GM12878 (cell line): Measurements from ENCODE around the gene DCAF12. TPM values are rescaled to one million over a fixed set of nuclear protein-coding genes. Genes with fewer than 3 reads are reported as not detected.
A peak's percentile ranks its signal among the peaks of the same experiment; 100 is the strongest.

Source experiments
- ATAC-seq: fragments of 200-7000 bp; cut with Tn5 transposase; 3 replicates; pipeline ENCODE4 v1.9.1; 2020; ENCODE audit warnings: mild to moderate bottlenecking, moderate library complexity
- BruUV-seq: library from RNA; stranded (reverse); fragments of 400-500 nt; replicated peaks from 2 replicates; lab custom pipeline; 2021; lab: Mats Ljungman, UMichigan
- CTCF ChIA-PET: fragments of 300-600 bp; sonication (Branson Sonifier 250); formaldehyde crosslinking; extraction: SDS; loops from one replicate; lab custom pipeline; 2021; ENCODE audit warnings: inconsistent platforms; lab: Yijun Ruan, JAX
- POLR2A ChIA-PET: fragments of 350-600 bp; formaldehyde crosslinking; extraction: SDS; loops from one replicate; lab custom pipeline; 2021; ENCODE audit warnings: inconsistent platforms; lab: Charles Lee
- RAD21 ChIA-PET: fragments of 300-600 bp; sonication (Branson Sonifier 250); formaldehyde crosslinking; loops from one replicate; lab custom pipeline; 2023; ENCODE audit warnings: antibody characterized with exemption; ENCODE audit not compliant: unreplicated experiment; lab: Charles Lee
- SMC1A ChIA-PET: fragments of 300-600 bp; sonication (Branson Sonifier 250); formaldehyde crosslinking; loops from one replicate; lab custom pipeline; 2023; ENCODE audit not compliant: unreplicated experiment, uncharacterized antibody; lab: Charles Lee
- DNase-seq: peaks from one replicate; pipeline ENCODE4 v3.0.0-alpha.2; 2011; ENCODE audit warnings: low read depth, low spot score
- FAIRE-seq: peaks from 3 replicates; lab custom pipeline; 2011; peaks lifted over from hg19 to GRCh38; lab: Jason Lieb, UNC
- H2AFZ ChIP-seq: 2 replicates; pipeline ENCODE4 v1.6.0; 2011; ENCODE audit warnings: low read depth, low read length, control low read depth; ENCODE audit not compliant: control insufficient read depth
- H3K27ac ChIP-seq: 2 replicates; pipeline ENCODE4 v1.5.1; 2011; ENCODE audit warnings: control low read depth; ENCODE audit not compliant: control insufficient read depth, insufficient read depth
- H3K27me3 ChIP-seq, 2 experiments: replicated peaks in 1 of 2; 2 replicates each; pipeline versions ENCODE4 v1.6.0 to v1.6.1; 2011; ENCODE audit warnings: low read length in 1 of 2; ENCODE audit not compliant: control insufficient read depth in 2 of 2, insufficient read depth in 2 of 2
- H3K36me3 ChIP-seq, 2 experiments: 2 replicates each; pipeline ENCODE4 v1.5.1; 2011; ENCODE audit warnings: low read length in 1 of 2; ENCODE audit not compliant: control insufficient read depth in 2 of 2, insufficient read depth in 2 of 2
- H3K4me1 ChIP-seq: 2 replicates; pipeline ENCODE4 v1.6.1; 2011; ENCODE audit warnings: mild to moderate bottlenecking, low read length, moderate library complexity, mixed read lengths; ENCODE audit not compliant: control insufficient read depth, insufficient read depth
- H3K4me2 ChIP-seq: 2 replicates; pipeline ENCODE4 v1.6.0; 2011; ENCODE audit warnings: control low read depth; ENCODE audit not compliant: control insufficient read depth, insufficient read depth
- H3K4me3 ChIP-seq: fragments of 200-600 bp; sonication (generic); 2 replicates; pipeline ENCODE4 v1.5.1; 2016
- H3K79me2 ChIP-seq: 2 replicates; pipeline ENCODE4 v1.6.0; 2011; ENCODE audit warnings: low read length; ENCODE audit not compliant: control insufficient read depth, insufficient read depth
- H3K9ac ChIP-seq: 2 replicates; pipeline ENCODE4 v1.8.0; 2011; ENCODE audit warnings: low read length, control low read depth, mixed read lengths; ENCODE audit not compliant: control insufficient read depth, insufficient read depth
- H3K9me3 ChIP-seq: replicated peaks from 3 replicates; pipeline ENCODE4 v1.5.1; 2011; ENCODE audit warnings: mild to moderate bottlenecking, low read length; ENCODE audit not compliant: control insufficient read depth, insufficient read depth
- H4K20me1 ChIP-seq: 2 replicates; pipeline ENCODE4 v1.6.0; 2011; ENCODE audit not compliant: control insufficient read depth, insufficient read depth
- GABPA ChIP-seq: IDR thresholded peaks from 2 replicates; pipeline ENCODE4 v1.6.1; 2014; ENCODE audit warnings: antibody characterized with exemption, low read depth, mild to moderate bottlenecking, inconsistent platforms
- HDGF ChIP-seq: fragments of 450-650 bp; IDR thresholded peaks from 2 replicates; pipeline ENCODE4 v1.6.1; 2016; ENCODE audit warnings: antibody characterized with exemption
- PML ChIP-seq: IDR thresholded peaks from 2 replicates; pipeline ENCODE4 v1.6.1; 2012; ENCODE audit warnings: low read length, inconsistent platforms
- RUNX3 ChIP-seq: IDR thresholded peaks from 2 replicates; pipeline ENCODE4 v1.6.1; 2012; ENCODE audit warnings: low read length, inconsistent platforms
- SMAD1 ChIP-seq: fragments of 450-650 bp; IDR thresholded peaks from 2 replicates; pipeline ENCODE4 v1.6.1; 2018; ENCODE audit warnings: mild to moderate bottlenecking, low read depth; ENCODE audit not compliant: partially characterized antibody
- WGBS: methylation state at CpG from one replicate; pipeline ENCODE4 v1.1.6; 2016; ENCODE audit warnings: low lambda C conversion rate; ENCODE audit not compliant: insufficient replicate concordance, insufficient coverage; ENCODE audit errors: missing lambda C conversion rate; 5-methylcytosine and 5-hydroxymethylcytosine counted together
- in situ Hi-C: fragments of 300-500 bp; cut with MboI; formaldehyde crosslinking; loops from 9 replicates; pipeline ENCODE4 v1.14.3; 2018; ENCODE audit warnings: mixed read lengths
- intact Hi-C: fragments of 100-400 bp; cut with micrococcal nuclease; formaldehyde crosslinking; loops from one replicate; pipeline ENCODE4 v1.14.2; 2022; ENCODE audit not compliant: unreplicated experiment
- polyA plus RNA-seq, 11 experiments: library from polyadenylated mRNA; depleted of rRNA in 4 of 11; unstranded in 6 of 11; stranded (reverse) in 5 of 11; fragments of >200 nt; fragmentation: Nextera tagmentation in 4 of 11; fragmentation: Illumina TruSeq in 1 of 11; extraction: Ambion mirVana in 4 of 11; extraction: Trizol in 1 of 11; gene quantifications; 1 replicate in 1 of 11; 2 replicates in 10 of 11; pipeline versions ENCODE4 v1.2.1 to v1.2.3, GENCODE V29; 2011 to 2016; ENCODE audit warnings: inconsistent platforms in 2 of 11, missing spikeins in 2 of 11, low read depth in 1 of 11
- total RNA-seq, 4 experiments: library from RNA; depleted of rRNA in 3 of 4; stranded (reverse); fragments of >200 nt in 3 of 4; fragmentation: Illumina TruSeq in 1 of 4; extraction: Trizol in 1 of 4; gene quantifications; 2 replicates each; pipeline versions ENCODE4 v1.2.1 to v1.2.3, GENCODE V29; 2013 to 2021
- TF ChIP-seq, protein P1 (sequence below): fragments of 450-650 bp; IDR thresholded peaks from 2 replicates; pipeline ENCODE4 v1.6.1; 2016; ENCODE audit warnings: mild to moderate bottlenecking, moderate library complexity, borderline replicate concordance
- TF ChIP-seq, protein P2 (sequence below): fragments of 450-650 bp; IDR thresholded peaks from 2 replicates; pipeline ENCODE4 v1.6.1; 2014; ENCODE audit warnings: mild to moderate bottlenecking

DCAF12 gene
- total and polyA plus RNA-seq, 10 of the 15 experiments (the other 5 are each of a cell fraction or from before 2014, with no cell fraction given) = 11.7 to 57.6 (median 34.6) TPM

DNA sequence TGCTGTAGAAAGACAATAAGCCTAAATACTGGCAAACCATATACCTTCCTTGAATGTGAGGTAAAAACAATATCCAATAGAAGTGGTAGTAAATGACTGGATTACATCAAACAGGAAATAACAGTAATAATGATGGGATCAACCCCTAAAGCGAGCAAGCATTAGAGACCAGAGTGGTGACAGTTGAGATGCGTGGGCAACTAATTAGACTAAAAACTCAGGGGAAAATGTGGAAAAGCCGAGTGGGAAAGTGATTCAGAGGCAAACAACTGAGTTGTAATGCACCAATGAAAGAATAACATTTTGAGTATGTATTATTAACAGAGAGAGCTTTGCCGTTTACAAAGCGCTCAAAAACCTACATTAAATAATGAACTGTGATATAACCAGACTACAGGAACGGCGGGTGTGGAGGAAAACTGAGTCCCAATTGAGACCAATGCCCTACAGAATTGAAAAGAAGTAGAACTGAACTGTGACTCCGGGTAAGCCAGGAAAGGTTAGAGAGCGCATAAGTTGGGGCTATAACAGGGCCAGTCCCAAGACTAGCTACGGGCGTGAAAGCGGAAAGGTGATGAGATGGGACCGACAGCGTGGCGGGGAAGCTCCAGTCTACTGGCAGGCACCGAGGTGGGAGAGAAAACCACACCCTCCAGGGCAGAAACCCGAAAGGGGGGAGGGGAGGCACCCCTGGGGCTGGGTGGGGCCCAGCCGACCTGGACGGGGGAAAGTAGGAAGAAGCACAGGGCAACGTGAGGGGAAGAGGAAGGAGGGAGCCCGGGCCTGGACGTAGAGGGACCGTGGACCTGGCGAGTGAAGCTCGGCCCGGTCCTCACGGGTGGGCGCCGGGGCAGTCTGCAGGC is 78.4 kb downstream of the DCAF12 start:
- H4K20me1 ChIP-seq = no peaks in the 10 kb centered on the region
- no peaks in the 10 kb centered on the region for H3K9me3 ChIP-seq
- CTCF ChIA-PET = interaction anchor here (3.7 kb wide), 1 partner anchor 25 kb away, joined by 21 read pairs; no protein-coding TSS in a partner anchor
- DNase-seq (no peak), FAIRE-seq (no peak), ATAC-seq (peak; percentile 64)
- TF ChIP-seq SMAD1 (no peak), RUNX3 (peak; percentile 42; the same call in 1 of the 2 replicates), GABPA (0 out of 2 replicates have a peak, but pooled peaks have one; percentile 4), HDGF (0 out of 2 replicates have a peak, but pooled peaks have one; percentile 12), PML (0 out of 2 replicates have a peak, but pooled peaks have one; percentile 35)
- TF ChIP-seq, protein P1, sequence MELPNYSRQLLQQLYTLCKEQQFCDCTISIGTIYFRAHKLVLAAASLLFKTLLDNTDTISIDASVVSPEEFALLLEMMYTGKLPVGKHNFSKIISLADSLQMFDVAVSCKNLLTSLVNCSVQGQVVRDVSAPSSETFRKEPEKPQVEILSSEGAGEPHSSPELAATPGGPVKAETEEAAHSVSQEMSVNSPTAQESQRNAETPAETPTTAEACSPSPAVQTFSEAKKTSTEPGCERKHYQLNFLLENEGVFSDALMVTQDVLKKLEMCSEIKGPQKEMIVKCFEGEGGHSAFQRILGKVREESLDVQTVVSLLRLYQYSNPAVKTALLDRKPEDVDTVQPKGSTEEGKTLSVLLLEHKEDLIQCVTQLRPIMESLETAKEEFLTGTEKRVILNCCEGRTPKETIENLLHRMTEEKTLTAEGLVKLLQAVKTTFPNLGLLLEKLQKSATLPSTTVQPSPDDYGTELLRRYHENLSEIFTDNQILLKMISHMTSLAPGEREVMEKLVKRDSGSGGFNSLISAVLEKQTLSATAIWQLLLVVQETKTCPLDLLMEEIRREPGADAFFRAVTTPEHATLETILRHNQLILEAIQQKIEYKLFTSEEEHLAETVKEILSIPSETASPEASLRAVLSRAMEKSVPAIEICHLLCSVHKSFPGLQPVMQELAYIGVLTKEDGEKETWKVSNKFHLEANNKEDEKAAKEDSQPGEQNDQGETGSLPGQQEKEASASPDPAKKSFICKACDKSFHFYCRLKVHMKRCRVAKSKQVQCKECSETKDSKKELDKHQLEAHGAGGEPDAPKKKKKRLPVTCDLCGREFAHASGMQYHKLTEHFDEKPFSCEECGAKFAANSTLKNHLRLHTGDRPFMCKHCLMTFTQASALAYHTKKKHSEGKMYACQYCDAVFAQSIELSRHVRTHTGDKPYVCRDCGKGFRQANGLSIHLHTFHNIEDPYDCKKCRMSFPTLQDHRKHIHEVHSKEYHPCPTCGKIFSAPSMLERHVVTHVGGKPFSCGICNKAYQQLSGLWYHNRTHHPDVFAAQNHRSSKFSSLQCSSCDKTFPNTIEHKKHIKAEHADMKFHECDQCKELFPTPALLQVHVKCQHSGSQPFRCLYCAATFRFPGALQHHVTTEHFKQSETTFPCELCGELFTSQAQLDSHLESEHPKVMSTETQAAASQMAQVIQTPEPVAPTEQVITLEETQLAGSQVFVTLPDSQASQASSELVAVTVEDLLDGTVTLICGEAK = peak; percentile 50; the same call in 1 of the 2 replicates
- TF ChIP-seq, protein P2, sequence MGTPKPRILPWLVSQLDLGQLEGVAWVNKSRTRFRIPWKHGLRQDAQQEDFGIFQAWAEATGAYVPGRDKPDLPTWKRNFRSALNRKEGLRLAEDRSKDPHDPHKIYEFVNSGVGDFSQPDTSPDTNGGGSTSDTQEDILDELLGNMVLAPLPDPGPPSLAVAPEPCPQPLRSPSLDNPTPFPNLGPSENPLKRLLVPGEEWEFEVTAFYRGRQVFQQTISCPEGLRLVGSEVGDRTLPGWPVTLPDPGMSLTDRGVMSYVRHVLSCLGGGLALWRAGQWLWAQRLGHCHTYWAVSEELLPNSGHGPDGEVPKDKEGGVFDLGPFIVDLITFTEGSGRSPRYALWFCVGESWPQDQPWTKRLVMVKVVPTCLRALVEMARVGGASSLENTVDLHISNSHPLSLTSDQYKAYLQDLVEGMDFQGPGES = no peak
- SMC1A ChIA-PET = interaction anchor here (0.7 to 1.1 kb wide), 3 partner anchors 20 to 205 kb away, joined by 3 to 4 read pairs (median 3); no protein-coding TSS in a partner anchor
- WGBS = 1% methylated on average over 26 of the region's 29 CpGs
- RAD21 ChIA-PET = interaction anchor here (0.8 to 1.9 kb wide), 4 partner anchors 25 to 69 kb away, joined by 3 to 4 read pairs (median 3); no protein-coding TSS in a partner anchor
- peaks cover 49% of the 10 kb centered on the region for H3K79me2 ChIP-seq
- H2AFZ ChIP-seq = peak overlapping the region; percentile 100
- peak overlapping the region; percentile 67 for H3K9ac ChIP-seq
- BruUV-seq = no TSS peak
- H3K36me3 ChIP-seq = no peaks in the 10 kb centered on the region; a peak in 2 of 4 replicates
- POLR2A ChIA-PET = interaction anchor here (0.5 to 1.6 kb wide), 6 partner anchors 24 to 280 kb away, joined by 3 to 9 read pairs (median 3); partner anchors contain the start of gene UBAP1
- H3K4me3 ChIP-seq = peak overlapping the region; percentile 85
- H3K4me1 ChIP-seq = peaks cover 9% of the 10 kb centered on the region
- intact Hi-C loops = no loop called here
- H3K27me3 ChIP-seq = no peaks in the 10 kb centered on the region
- H3K27ac ChIP-seq = peak overlapping the region; percentile 96
- in situ Hi-C loops = no loop called here
- peak overlapping the region; percentile 82 for H3K4me2 ChIP-seq
